Epithelial cell of proximal tubule (primary cell): Measurements from ENCODE around the gene HDAC9. TPM values are rescaled to one million over a fixed set of nuclear protein-coding genes. Genes with fewer than 3 reads are reported as not detected.
A peak's percentile ranks its signal among the peaks of the same experiment; 100 is the strongest.
"Not testable (repeated sequence)": the region's sequence is repeated elsewhere in the genome, so short reads cannot be mapped to it uniquely, and the experiment has no call there.

Experiments
- DNase-seq: peaks from one replicate; pipeline ENCODE4 v3.0.0-alpha.2; 2011; ENCODE audit warnings: low read depth
- H3K4me3 ChIP-seq: 2 replicates; pipeline ENCODE4 v1.5.1; 2011; ENCODE audit warnings: low read depth, mild to moderate bottlenecking, low read length
- CTCF ChIP-seq: conservative IDR thresholded peaks from 2 replicates; pipeline ENCODE4 v1.5.1; 2012; ENCODE audit warnings: low read depth, mild to moderate bottlenecking, low read length
- total RNA-seq: library from RNA; depleted of rRNA; stranded (reverse); fragments of >200 nt; gene quantifications from 2 replicates; pipeline ENCODE4 v1.2.3, GENCODE V29; 2015

The HDAC9 gene
- total RNA-seq, 1 donor from 2014 or later = 35.5 TPM

GRCh38 chr7:19030281-19030680 is 534.7 kb downstream of the HDAC9 start:
- H3K4me3 ChIP-seq = no peak overlapping the region
- DNase-seq = no peak
- TF ChIP-seq CTCF = no peak

GRCh38 chr7:19032942-19033341 is 537.4 kb downstream of the HDAC9 start:
- DNase-seq, H3K4me3 ChIP-seq: not testable (repeated sequence)

- peak; percentile 83 for TF ChIP-seq CTCF
- no peak for DNase-seq
- H3K4me3 ChIP-seq = no peak overlapping the region
These were observed 556.3 kb downstream of the HDAC9 start for GRCh38 chr7:19051767-19052375.
